ENCODE results near the gene ZMYND8.
"Not testable (repeated sequence)": the region's sequence is repeated elsewhere in the genome, so short reads cannot be mapped to it uniquely, and the experiment has no call there.

Gene ZMYND8

GRCh38 chr20:47286681-47287080, 69.8 kb downstream of the ZMYND8 start:
- DNase-seq (ENCODE audit: low read depth): no peak

- no peak for DNase-seq (ENCODE audit: low read depth)
Measured at GRCh38 chr20:47285189-47285588, 71.3 kb downstream of the ZMYND8 start.

- DNase-seq (ENCODE audit: low read depth): no peak
Measured at GRCh38 chr20:47284373-47284772, 72.1 kb downstream of the ZMYND8 start.

- no peak for DNase-seq (ENCODE audit: low read depth)
Measured at GRCh38 chr20:47283411-47283810, 73.1 kb downstream of the ZMYND8 start.

- no peak for DNase-seq (ENCODE audit: low read depth)
Measured at GRCh38 chr20:47282864-47283263, 73.6 kb downstream of the ZMYND8 start.

- no peak for DNase-seq (ENCODE audit: low read depth)
Measured at GRCh38 chr20:47281376-47281775, 75.1 kb downstream of the ZMYND8 start.

GRCh38 chr20:47280668-47281067, 75.8 kb downstream of the ZMYND8 start:
- no peak for DNase-seq (ENCODE audit: low read depth)

GRCh38 chr20:47280228-47280627, 76.3 kb downstream of the ZMYND8 start:
- no peak for DNase-seq (ENCODE audit: low read depth)

GRCh38 chr20:47278907-47279348, 77.6 kb downstream of the ZMYND8 start:
- DNase-seq (ENCODE audit: low read depth): no peak

- DNase-seq (ENCODE audit: low read depth): not testable (repeated sequence)
Measured at GRCh38 chr20:47277535-47277872, 79.0 kb downstream of the ZMYND8 start.

- no peak for DNase-seq (ENCODE audit: low read depth)
Measured at GRCh38 chr20:47276851-47277534, 79.5 kb downstream of the ZMYND8 start.

GRCh38 chr20:47276251-47276650, 80.2 kb downstream of the ZMYND8 start:
- DNase-seq (ENCODE audit: low read depth): no peak

GRCh38 chr20:47275548-47275947, 81.0 kb downstream of the ZMYND8 start:
- no peak for DNase-seq (ENCODE audit: low read depth)

GRCh38 chr20:47274401-47275108, 81.9 kb downstream of the ZMYND8 start:
- DNase-seq (ENCODE audit: low read depth): no peak

- no peak for DNase-seq (ENCODE audit: low read depth)
Measured at GRCh38 chr20:47273591-47274235, 82.8 kb downstream of the ZMYND8 start.

- DNase-seq (ENCODE audit: low read depth): peak; percentile 30
Measured at GRCh38 chr20:47272893-47273590, 83.5 kb downstream of the ZMYND8 start.

- no peak for DNase-seq (ENCODE audit: low read depth)
Measured at GRCh38 chr20:47271046-47271615, 85.4 kb downstream of the ZMYND8 start.

GRCh38 chr20:47269309-47270165, 87.0 kb downstream of the ZMYND8 start:
- DNase-seq (ENCODE audit: low read depth): no peak

GRCh38 chr20:47267621-47268020, 88.9 kb downstream of the ZMYND8 start:
- no peak for DNase-seq (ENCODE audit: low read depth)

- no peak for DNase-seq (ENCODE audit: low read depth)
Measured at GRCh38 chr20:47266847-47267515, 89.5 kb downstream of the ZMYND8 start.

- no peak for DNase-seq (ENCODE audit: low read depth)
Measured at GRCh38 chr20:47265984-47266383, 90.5 kb downstream of the ZMYND8 start.

Measured in stimulated activated CD8-positive, alpha-beta memory T cell treated with anti-CD3 and anti-CD28 coated beads, Interleukin-12 subunit alpha, Interleukin-12 subunit beta, amount 100 ng/mL, for 1 hour (primary cell).